ENCODE results near the gene YY1. TPM values are rescaled to one million over a fixed set of nuclear protein-coding genes. Genes with fewer than 3 reads are reported as not detected.

The YY1 gene
- total and polyA plus RNA-seq, 9 of the 15 experiments (the other 6 are each of a cell fraction or from before 2014, with no cell fraction given) = 20.8 to 74.2 (median 46.7) TPM

DNA sequence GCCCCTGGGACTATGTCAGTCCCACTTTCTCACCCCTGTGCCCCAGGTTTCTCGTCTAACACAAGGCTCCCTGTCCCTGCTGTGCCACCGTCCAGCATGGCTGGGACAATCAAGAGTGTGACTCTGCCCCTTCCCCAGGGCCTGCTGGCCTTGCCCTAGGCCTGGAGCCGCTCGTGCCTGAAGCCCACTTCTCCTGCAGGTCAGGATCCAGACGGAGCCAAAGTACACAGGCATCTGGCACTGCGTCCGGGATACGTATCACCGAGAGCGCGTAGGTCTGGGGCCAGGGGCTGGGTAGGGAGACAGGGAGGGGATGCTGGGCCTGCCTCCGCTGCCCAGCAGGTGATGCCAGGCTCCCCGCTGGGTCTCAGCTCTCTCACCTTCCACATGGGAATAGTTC lies 87.0 kb downstream of the YY1 start:
- WGBS (ENCODE audit: insufficient coverage, low coverage, missing lambda C conversion rate) = 58% methylated on average over 7 of the region's 13 CpGs
- FAIRE-seq (no peak), DNase-seq (ENCODE audit: extremely low read depth in 1 of 4, low spot score in 3 of 4) (no peak), ATAC-seq (no peak)
- intact Hi-C loops (cut with micrococcal nuclease) = no loop called here
- H4K20me1 ChIP-seq (replicated peaks; ENCODE audit: control insufficient read depth, insufficient read depth, low read length) = no peaks in the 10 kb centered on the region
- TF ChIP-seq HMGN3 (IDR thresholded peaks at IDR 0.05; ENCODE audit: borderline replicate concordance, extremely low read depth, insufficient read length, low read depth, low read length) (no peak), ZEB2 (IDR thresholded peaks at IDR 0.05) (no peak), SNIP1 (IDR thresholded peaks at IDR 0.05; ENCODE audit: low read depth) (no peak)
- no peak overlapping the region for H3K27ac ChIP-seq (ENCODE audit: extremely low read depth, low read depth, low read length)
- no peaks in the 10 kb centered on the region for H3K9me1 ChIP-seq (ENCODE audit: control insufficient read depth, insufficient read depth, low read length)
- ChIA-PET CTCF (ENCODE audit: low intra/inter-chr PET ratio) (no interaction called here), POLR2A (no interaction called here)
- no peak overlapping the region for H2AFZ ChIP-seq (ENCODE audit: low read depth, low read length)
- no peaks in the 10 kb centered on the region for H3K36me3 ChIP-seq (ENCODE audit: control insufficient read depth, insufficient read depth, low read length)
- no peak overlapping the region for H3K4me2 ChIP-seq (ENCODE audit: insufficient read depth, low read length)
- H3K4me1 ChIP-seq (replicated peaks in 1 of 2; ENCODE audit: control insufficient read depth in 2 of 2, insufficient read depth in 2 of 2, low read length in 2 of 2) = peaks cover 0 to 50% of the 10 kb centered on the region in 2 experiments; a peak in 2 of 5 replicates
- no peaks in the 10 kb centered on the region for H3K79me2 ChIP-seq (ENCODE audit: control insufficient read depth, insufficient read depth, low read length)
- no peaks in the 10 kb centered on the region for H3K9me3 ChIP-seq (replicated peaks; ENCODE audit: control insufficient read depth, insufficient read depth, low read depth, low read length)
- H3K27me3 ChIP-seq (ENCODE audit: control insufficient read depth in 2 of 2, insufficient read depth in 2 of 2, low read length in 2 of 2) = peaks cover 0 to 8% of the 10 kb centered on the region in 2 experiments; a peak in 2 of 5 replicates
- no TSS peak for BruUV-seq (replicated peaks)
- H3K4me3 ChIP-seq = no peak overlapping the region
- no peak overlapping the region for H3K9ac ChIP-seq (ENCODE audit: insufficient read depth in 1 of 2, low read depth in 2 of 2, low read length in 2 of 2)
- in situ Hi-C loops (cut with MboI) = no loop called here

- H3K9me1 ChIP-seq (ENCODE audit: control insufficient read depth, insufficient read depth, low read length) = no peaks in the 10 kb centered on the region
- no peak overlapping the region for H3K9ac ChIP-seq (ENCODE audit: insufficient read depth in 1 of 2, low read depth in 2 of 2, low read length in 2 of 2)
- peaks cover 0 to 50% of the 10 kb centered on the region in 2 experiments; a peak in 2 of 5 replicates for H3K4me1 ChIP-seq (replicated peaks in 1 of 2; ENCODE audit: control insufficient read depth in 2 of 2, insufficient read depth in 2 of 2, low read length in 2 of 2)
- H3K27me3 ChIP-seq (ENCODE audit: control insufficient read depth in 2 of 2, insufficient read depth in 2 of 2, low read length in 2 of 2) = no peaks in the 10 kb centered on the region
- H2AFZ ChIP-seq (ENCODE audit: low read depth, low read length) = no peak overlapping the region
- FAIRE-seq = no peak
- no peak overlapping the region for H3K27ac ChIP-seq (ENCODE audit: extremely low read depth, low read depth, low read length)
- intact Hi-C loops (cut with micrococcal nuclease) (no loop called here), in situ Hi-C loops (cut with MboI) (no loop called here)
- DNase-seq (ENCODE audit: extremely low read depth in 1 of 4, low spot score in 3 of 4) = no peak
- WGBS (ENCODE audit: insufficient coverage, low coverage, missing lambda C conversion rate) = 69% methylated on average over 17 of the region's 24 CpGs
- H3K4me3 ChIP-seq = no peak overlapping the region
- H3K79me2 ChIP-seq (ENCODE audit: control insufficient read depth, insufficient read depth, low read length) = no peaks in the 10 kb centered on the region
- ChIA-PET POLR2A (interaction anchor here (1.1 kb wide), 1 partner anchor 10 kb away, joined by 3 read pairs; no protein-coding TSS in a partner anchor), CTCF (ENCODE audit: low intra/inter-chr PET ratio) (no interaction called here)
- H3K36me3 ChIP-seq (ENCODE audit: control insufficient read depth, insufficient read depth, low read length) = no peaks in the 10 kb centered on the region
- no peaks in the 10 kb centered on the region for H3K9me3 ChIP-seq (replicated peaks; ENCODE audit: control insufficient read depth, insufficient read depth, low read depth, low read length)
- no peak for ATAC-seq
- H4K20me1 ChIP-seq (replicated peaks; ENCODE audit: control insufficient read depth, insufficient read depth, low read length) = 0 out of 2 replicates have a peak, but pooled peaks cover under 1% of the 10 kb centered on the region
- H3K4me2 ChIP-seq (ENCODE audit: insufficient read depth, low read length) = no peak overlapping the region
- no TSS peak for BruUV-seq (replicated peaks)
- no peak for TF ChIP-seq CHCHD3 (CRISPR knock-in tag; IDR thresholded peaks at IDR 0.05)
- no peak for TF ChIP-seq FOXK1 (CRISPR knock-in tag; IDR thresholded peaks at IDR 0.05; ENCODE audit: borderline replicate concordance)
- no peak for TF ChIP-seq FOXJ3 (CRISPR knock-in tag; IDR thresholded peaks at IDR 0.05)
- TF ChIP-seq, protein P1, sequence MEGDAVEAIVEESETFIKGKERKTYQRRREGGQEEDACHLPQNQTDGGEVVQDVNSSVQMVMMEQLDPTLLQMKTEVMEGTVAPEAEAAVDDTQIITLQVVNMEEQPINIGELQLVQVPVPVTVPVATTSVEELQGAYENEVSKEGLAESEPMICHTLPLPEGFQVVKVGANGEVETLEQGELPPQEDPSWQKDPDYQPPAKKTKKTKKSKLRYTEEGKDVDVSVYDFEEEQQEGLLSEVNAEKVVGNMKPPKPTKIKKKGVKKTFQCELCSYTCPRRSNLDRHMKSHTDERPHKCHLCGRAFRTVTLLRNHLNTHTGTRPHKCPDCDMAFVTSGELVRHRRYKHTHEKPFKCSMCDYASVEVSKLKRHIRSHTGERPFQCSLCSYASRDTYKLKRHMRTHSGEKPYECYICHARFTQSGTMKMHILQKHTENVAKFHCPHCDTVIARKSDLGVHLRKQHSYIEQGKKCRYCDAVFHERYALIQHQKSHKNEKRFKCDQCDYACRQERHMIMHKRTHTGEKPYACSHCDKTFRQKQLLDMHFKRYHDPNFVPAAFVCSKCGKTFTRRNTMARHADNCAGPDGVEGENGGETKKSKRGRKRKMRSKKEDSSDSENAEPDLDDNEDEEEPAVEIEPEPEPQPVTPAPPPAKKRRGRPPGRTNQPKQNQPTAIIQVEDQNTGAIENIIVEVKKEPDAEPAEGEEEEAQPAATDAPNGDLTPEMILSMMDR (IDR thresholded peaks at IDR 0.05 in 2 of 3, conservative IDR thresholded peaks at IDR 0.05 in 1 of 3; ENCODE audit: insufficient read depth in 2 of 3, low read depth in 1 of 3, low read length in 3 of 3) = no peak
- no peak for TF ChIP-seq ZNF277 (CRISPR knock-in tag; IDR thresholded peaks at IDR 0.05; ENCODE audit: borderline replicate concordance)
- TF ChIP-seq ZNF12 (CRISPR knock-in tag; IDR thresholded peaks at IDR 0.05) = no peak
- TF ChIP-seq E2F4 (CRISPR knock-in tag; IDR thresholded peaks at IDR 0.05; ENCODE audit: low read depth) = no peak
- no peak for TF ChIP-seq HOXB6 (CRISPR knock-in tag; IDR thresholded peaks at IDR 0.05; ENCODE audit: borderline replicate concordance)
- TF ChIP-seq ZNF224 (CRISPR knock-in tag; IDR thresholded peaks at IDR 0.05) = no peak
- TF ChIP-seq HDAC1 (IDR thresholded peaks at IDR 0.05) = no peak
These were observed 88.2 kb downstream of the YY1 start for GRCh38 chr14:100327128-100327527.
